Body of pancreas (tissue), 4 donors: ENCODE results near the gene FBXW12. TPM values are rescaled to one million over a fixed set of nuclear protein-coding genes. Genes with fewer than 3 reads are reported as not detected.

Source experiments
- ATAC-seq: fragments of 150-250 bp; one replicate; pipeline ENCODE4 v1.9.1; 2016
- DNase-seq, 4 donors: peaks; one replicate each; pipeline ENCODE4 v3.0.0-alpha.2; 2019
- H3K27ac ChIP-seq, 4 donors: fragments of 200-600 bp; sonication (generic); 1 replicate in 3 of 4; 2 replicates in 1 of 4; pipeline versions ENCODE4 v1.5.1 to v1.6.1; 2016 to 2019; ENCODE audit warnings: mild to moderate bottlenecking in 1 of 4, mixed read lengths in 1 of 4, moderate library complexity in 1 of 4
- H3K27me3 ChIP-seq, 2 donors: fragments of 200-600 bp; sonication (generic); one replicate each; pipeline ENCODE4 v1.6.0; 2016; ENCODE audit warnings: mild to moderate bottlenecking in 1 of 2
- H3K36me3 ChIP-seq, 2 donors: fragments of 200-600 bp; sonication (generic); replicated peaks in 1 of 2; 2 replicates each; pipeline ENCODE4 v1.5.1; 2016; ENCODE audit warnings: low read depth in 2 of 2; ENCODE audit not compliant: insufficient read depth in 1 of 2
- H3K4me1 ChIP-seq: fragments of 200-600 bp; sonication (generic); one replicate; pipeline ENCODE4 v1.6.0; 2016
- H3K4me3 ChIP-seq, 2 donors: fragments of 200-600 bp; sonication (generic); 1 replicate in 1 of 2; 2 replicates in 1 of 2; pipeline ENCODE4 v1.5.1; 2016 to 2019
- H3K9me3 ChIP-seq, 3 donors: fragments of 200-600 bp; sonication (generic); 1 replicate in 2 of 3; 2 replicates in 1 of 3; pipeline ENCODE4 v1.5.1; 2016
- POLR2A ChIP-seq, 3 donors: fragments of 450-650 bp; IDR thresholded peaks; one replicate each; pipeline ENCODE4 v1.6.1; 2016; ENCODE audit warnings: antibody characterized with exemption in 3 of 3, mild to moderate bottlenecking in 2 of 3
- WGBS, 2 donors: methylation state at CpG; one replicate each; pipeline ENCODE4 v1.1.5; 2017; 5-methylcytosine and 5-hydroxymethylcytosine counted together
- intact Hi-C: fragments of 100-400 bp; cut with DNase I; formaldehyde crosslinking; loops from one replicate; pipeline ENCODE4 v1.15.1; 2023
- total RNA-seq, 2 donors: library from RNA; depleted of rRNA; stranded (reverse); fragments of >200 nt; gene quantifications; one replicate each; pipeline ENCODE4 v1.1.0, GENCODE V29; 2016
- TF ChIP-seq, protein P1 (sequence below), 7 experiments: fragments of 450-650 bp in 4 of 7; fragments of 200-600 bp in 3 of 7; sonication (generic) in 3 of 7; IDR thresholded peaks; one replicate each; pipeline ENCODE4 v1.5.1; 2016 to 2019; ENCODE audit warnings: antibody characterized with exemption in 7 of 7

The FBXW12 gene
- total RNA-seq, 2 donors from 2014 or later = 3.4 to 23.7 TPM

DNA sequence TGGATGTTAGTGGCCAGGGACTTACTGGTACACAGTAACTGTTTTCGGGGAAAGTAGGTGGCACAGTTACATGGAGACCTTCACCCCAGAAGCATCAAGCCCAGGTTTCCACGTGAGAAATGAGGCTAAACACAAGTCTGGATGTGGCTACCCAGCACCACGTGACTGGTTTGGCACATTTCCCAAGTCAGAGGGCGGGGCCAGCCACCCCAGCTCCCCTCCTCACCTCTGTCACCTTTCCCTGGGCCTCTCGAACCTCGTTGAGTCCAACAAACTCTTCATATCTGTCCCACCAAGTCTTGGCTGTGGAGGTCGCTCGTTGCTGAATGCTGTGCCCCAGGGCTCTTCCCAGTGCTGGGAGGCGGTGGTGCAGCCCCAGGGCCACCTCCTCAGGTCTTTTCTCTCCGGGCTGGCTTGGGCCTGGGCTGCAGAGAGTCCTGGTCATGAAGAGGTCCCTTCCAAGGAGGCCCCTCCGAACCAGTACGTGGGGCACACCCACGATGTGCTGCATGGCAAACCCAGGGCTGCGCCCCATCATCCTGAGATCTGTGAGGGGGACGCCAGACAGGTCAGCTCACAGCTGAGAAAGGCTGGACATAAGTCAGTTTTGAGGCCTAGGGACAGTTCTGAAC, 62.7 kb downstream of the FBXW12 start:
- peaks cover 35% of the 10 kb centered on the region for H3K4me1 ChIP-seq
- no peak for DNase-seq
- TF ChIP-seq, protein P1, sequence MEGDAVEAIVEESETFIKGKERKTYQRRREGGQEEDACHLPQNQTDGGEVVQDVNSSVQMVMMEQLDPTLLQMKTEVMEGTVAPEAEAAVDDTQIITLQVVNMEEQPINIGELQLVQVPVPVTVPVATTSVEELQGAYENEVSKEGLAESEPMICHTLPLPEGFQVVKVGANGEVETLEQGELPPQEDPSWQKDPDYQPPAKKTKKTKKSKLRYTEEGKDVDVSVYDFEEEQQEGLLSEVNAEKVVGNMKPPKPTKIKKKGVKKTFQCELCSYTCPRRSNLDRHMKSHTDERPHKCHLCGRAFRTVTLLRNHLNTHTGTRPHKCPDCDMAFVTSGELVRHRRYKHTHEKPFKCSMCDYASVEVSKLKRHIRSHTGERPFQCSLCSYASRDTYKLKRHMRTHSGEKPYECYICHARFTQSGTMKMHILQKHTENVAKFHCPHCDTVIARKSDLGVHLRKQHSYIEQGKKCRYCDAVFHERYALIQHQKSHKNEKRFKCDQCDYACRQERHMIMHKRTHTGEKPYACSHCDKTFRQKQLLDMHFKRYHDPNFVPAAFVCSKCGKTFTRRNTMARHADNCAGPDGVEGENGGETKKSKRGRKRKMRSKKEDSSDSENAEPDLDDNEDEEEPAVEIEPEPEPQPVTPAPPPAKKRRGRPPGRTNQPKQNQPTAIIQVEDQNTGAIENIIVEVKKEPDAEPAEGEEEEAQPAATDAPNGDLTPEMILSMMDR (IDR thresholded peaks at IDR 0.05) = no peak
- no peak for TF ChIP-seq POLR2A (IDR thresholded peaks at IDR 0.05)
- intact Hi-C loops = loop anchor here (5.0 kb wide), 1 partner anchor 32 kb away; no protein-coding TSS in a partner anchor
- H3K27ac ChIP-seq = no peak overlapping the region
- H3K9me3 ChIP-seq = no peaks in the 10 kb centered on the region
- H3K4me3 ChIP-seq = no peak overlapping the region
- no peaks in the 10 kb centered on the region for H3K27me3 ChIP-seq
- H3K36me3 ChIP-seq = no peaks in the 10 kb centered on the region
- ATAC-seq = no peak
- WGBS, 2 donors = 65 to 74% methylated on average over 11 to 15 of the region's 15 CpGs

DNA sequence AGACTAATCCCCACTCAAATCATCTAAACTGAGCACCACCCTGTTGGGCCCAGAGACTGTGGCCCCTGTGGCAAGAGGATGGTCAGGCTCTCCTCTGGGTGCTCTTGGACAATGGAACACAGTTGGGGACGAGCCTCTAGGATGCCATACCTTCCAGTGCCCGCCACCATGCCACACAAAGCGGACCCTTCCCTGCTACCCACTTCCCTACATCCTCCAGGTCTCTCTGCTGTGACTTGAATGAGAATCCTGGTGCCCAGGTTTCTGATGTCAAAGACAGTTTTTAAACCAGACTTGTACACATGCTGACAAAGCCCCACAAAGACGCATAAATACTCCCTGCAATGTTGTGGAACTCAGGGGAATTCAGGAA, 63.2 kb downstream of the FBXW12 start:
- ATAC-seq (no peak), DNase-seq (no peak)
- no peak overlapping the region for H3K4me3 ChIP-seq
- TF ChIP-seq, protein P1 (IDR thresholded peaks at IDR 0.05) = no peak
- no peak for TF ChIP-seq POLR2A (IDR thresholded peaks at IDR 0.05)
- no peaks in the 10 kb centered on the region for H3K9me3 ChIP-seq
- no peaks in the 10 kb centered on the region for H3K36me3 ChIP-seq
- intact Hi-C loops = loop anchor here (5.0 kb wide), 1 partner anchor 33 kb away; no protein-coding TSS in a partner anchor
- H3K27ac ChIP-seq = no peak overlapping the region
- H3K27me3 ChIP-seq = no peaks in the 10 kb centered on the region
- WGBS, 2 donors = 82 to 83% methylated on average over 4 of the region's 4 CpGs
- H3K4me1 ChIP-seq = peaks cover 34% of the 10 kb centered on the region

DNA sequence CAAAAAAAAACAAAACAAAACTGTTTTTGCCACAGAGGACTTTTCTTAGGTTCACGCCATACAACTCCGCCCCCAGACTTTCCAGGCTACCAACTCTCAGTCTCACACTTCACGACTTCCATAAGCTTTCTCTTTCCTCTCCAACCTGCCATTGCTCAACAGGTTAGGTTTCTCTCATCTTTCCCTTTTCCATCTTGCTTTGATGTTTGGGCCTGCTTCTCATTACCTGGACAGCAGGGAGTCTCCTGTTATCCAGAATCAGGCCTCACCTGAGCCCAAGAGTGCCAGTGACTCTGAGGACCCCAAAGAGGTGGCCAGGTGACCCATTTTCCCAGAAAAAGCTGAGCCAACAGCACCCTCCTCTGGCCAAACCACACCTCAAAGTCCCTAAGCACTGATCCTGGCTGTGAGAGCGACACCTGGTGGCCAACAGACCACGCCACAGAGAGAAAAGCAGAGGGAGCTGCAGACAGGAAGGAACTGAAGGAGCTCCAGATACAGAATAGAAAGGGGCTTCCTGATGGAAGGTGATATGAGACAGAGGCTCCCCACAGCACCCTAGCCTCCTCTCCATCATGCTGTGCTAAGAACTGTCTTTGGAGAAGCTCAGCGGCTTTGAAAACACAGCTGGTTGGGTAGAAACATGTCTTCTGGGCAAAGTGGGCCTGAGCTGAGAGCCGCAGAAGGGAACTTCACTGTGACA, 63.9 kb downstream of the FBXW12 start:
- Histone ChIP-seq H3K27me3 (no peaks in the 10 kb centered on the region), H3K27ac (peak overlapping the region in 1 of 4 donors; percentile 2), H3K9me3 (no peaks in the 10 kb centered on the region), H3K4me1 (peaks cover 28% of the 10 kb centered on the region), H3K36me3 (no peaks in the 10 kb centered on the region), H3K4me3 (no peak overlapping the region)
- intact Hi-C loops = loop anchor here (2.0 to 5.0 kb wide), 2 partner anchors 34 to 161 kb away; no protein-coding TSS in a partner anchor
- DNase-seq (peak; percentile 91), ATAC-seq (peak; percentile 61)
- TF ChIP-seq POLR2A (IDR thresholded peaks at IDR 0.05) = no peak
- TF ChIP-seq, protein P1 (IDR thresholded peaks at IDR 0.05) = peak; percentile 97 to 100 (median 100)
- 25 to 29% methylated on average over 7 of the region's 7 CpGs for WGBS, 2 donors

DNA sequence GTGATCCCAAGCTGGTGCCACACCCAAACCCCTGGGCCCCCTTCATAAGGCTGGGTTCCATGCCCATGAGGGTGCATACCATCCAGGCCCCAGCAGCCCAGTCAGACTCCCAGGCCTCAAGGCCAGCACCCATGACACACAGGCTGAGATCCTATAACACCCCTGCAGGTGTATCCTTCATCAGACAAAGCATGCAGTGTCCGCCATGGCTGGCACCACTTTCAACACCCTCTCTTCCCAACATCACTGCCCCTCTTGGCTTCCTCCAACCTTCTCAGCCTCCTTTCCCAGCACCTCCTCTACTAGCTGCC, 64.4 kb downstream of the FBXW12 start:
- no peaks in the 10 kb centered on the region for H3K36me3 ChIP-seq
- TF ChIP-seq, protein P1 (IDR thresholded peaks at IDR 0.05) = no peak
- no peak for TF ChIP-seq POLR2A (IDR thresholded peaks at IDR 0.05)
- H3K27me3 ChIP-seq = no peaks in the 10 kb centered on the region
- ATAC-seq (no peak), DNase-seq (no peak)
- peak overlapping the region in 1 of 4 donors; percentile 2 for H3K27ac ChIP-seq
- no peak overlapping the region for H3K4me3 ChIP-seq
- intact Hi-C loops = loop anchor here (2.0 to 5.0 kb wide), 2 partner anchors 34 to 162 kb away; no protein-coding TSS in a partner anchor
- no peaks in the 10 kb centered on the region for H3K9me3 ChIP-seq
- 7 to 47% methylated on average over 1 of the region's 1 CpG for WGBS, 2 donors
- peaks cover 28% of the 10 kb centered on the region for H3K4me1 ChIP-seq
